Measurements from ENCODE around the gene TFEB.

The TFEB gene

GRCh38 chr6:41732591-41733359 is 2.6 kb downstream of the TFEB start:
- TF ChIP-seq, protein P1, sequence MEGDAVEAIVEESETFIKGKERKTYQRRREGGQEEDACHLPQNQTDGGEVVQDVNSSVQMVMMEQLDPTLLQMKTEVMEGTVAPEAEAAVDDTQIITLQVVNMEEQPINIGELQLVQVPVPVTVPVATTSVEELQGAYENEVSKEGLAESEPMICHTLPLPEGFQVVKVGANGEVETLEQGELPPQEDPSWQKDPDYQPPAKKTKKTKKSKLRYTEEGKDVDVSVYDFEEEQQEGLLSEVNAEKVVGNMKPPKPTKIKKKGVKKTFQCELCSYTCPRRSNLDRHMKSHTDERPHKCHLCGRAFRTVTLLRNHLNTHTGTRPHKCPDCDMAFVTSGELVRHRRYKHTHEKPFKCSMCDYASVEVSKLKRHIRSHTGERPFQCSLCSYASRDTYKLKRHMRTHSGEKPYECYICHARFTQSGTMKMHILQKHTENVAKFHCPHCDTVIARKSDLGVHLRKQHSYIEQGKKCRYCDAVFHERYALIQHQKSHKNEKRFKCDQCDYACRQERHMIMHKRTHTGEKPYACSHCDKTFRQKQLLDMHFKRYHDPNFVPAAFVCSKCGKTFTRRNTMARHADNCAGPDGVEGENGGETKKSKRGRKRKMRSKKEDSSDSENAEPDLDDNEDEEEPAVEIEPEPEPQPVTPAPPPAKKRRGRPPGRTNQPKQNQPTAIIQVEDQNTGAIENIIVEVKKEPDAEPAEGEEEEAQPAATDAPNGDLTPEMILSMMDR (IDR thresholded peaks at IDR 0.05; ENCODE audit: insufficient read depth, low read depth, low read length, missing control alignments): no peak
- peak overlapping the region; percentile 83 for H3K4me3 ChIP-seq (ENCODE audit: low read depth, low read length)
- DNase-seq (ENCODE audit: low read depth): peak; percentile 90

DNA sequence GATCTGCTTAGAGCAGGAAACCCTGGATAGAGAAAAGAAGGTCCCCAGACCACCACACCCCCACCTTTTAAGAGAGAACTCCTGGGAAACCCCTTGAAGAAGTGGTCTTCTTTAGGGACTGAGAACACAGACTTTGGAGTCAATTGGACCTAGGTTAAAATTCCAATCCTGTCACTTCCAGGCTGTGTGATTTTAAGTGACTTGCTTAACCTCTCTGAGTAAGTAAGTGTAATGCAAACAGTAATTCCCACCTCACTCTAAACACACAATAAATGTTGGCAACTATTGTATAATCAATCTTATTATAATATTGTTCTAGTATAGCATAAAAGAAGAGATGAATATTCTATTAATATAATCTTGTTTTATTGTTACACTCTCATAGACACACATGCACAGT is 3.3 kb downstream of the TFEB start:
- TF ChIP-seq, protein P1 (IDR thresholded peaks at IDR 0.05; ENCODE audit: insufficient read depth, low read depth, low read length, missing control alignments): no peak
- no peak for DNase-seq (ENCODE audit: low read depth)
- H3K4me3 ChIP-seq (ENCODE audit: low read depth, low read length): peak overlapping the region; percentile 83

- peak overlapping the region; percentile 83 for H3K4me3 ChIP-seq (ENCODE audit: low read depth, low read length)
- TF ChIP-seq, protein P1 (IDR thresholded peaks at IDR 0.05; ENCODE audit: insufficient read depth, low read depth, low read length, missing control alignments): no peak
- DNase-seq (ENCODE audit: low read depth): no peak
Measured at GRCh38 chr6:41731561-41732086, 3.8 kb downstream of the TFEB start.

DNA sequence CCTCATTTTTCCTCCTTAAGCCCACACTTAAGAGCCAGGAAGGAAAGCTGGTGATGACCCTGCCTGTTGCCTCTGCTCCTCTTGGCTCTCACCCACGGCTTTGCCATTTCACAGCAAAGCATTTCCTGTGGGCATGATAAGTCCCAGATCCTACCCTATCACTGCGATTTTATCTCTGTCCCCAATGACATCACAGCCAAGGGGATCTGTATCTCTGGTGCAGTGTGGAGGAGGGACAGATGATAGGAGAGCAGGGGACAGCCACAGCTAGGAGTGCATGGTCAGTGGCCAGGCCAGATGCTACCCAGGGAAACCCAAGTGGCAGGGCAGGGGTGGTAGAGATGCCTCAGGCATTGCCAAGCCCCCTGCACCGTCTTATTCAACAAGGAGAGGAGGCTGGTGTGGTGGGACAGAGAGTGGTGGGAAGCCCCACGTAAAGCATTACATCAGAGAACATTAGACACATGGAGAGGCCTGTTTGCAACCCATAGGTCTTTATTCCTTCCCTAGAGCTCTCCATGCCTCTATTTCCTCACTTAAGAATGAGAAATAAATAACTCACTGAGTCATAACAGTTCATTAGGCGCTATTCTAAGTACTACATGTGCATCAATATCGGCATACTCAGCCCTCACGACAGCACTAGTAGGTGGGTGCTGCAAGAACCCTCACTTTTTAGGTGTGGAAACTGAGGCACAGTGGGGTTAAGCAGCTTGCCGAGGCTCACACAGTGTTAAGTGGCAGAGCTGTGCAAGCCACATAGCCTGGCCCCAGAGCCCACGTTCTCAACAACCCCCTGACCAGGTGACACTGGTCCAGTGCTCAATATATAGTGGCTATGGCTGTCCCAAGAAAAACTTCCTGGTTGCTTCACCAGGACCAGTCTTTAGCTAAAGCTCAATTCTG is 4.6 kb downstream of the TFEB start:
- peak overlapping the region; percentile 83 for H3K4me3 ChIP-seq (ENCODE audit: low read depth, low read length)
- TF ChIP-seq, protein P1 (IDR thresholded peaks at IDR 0.05; ENCODE audit: insufficient read depth, low read depth, low read length, missing control alignments): no peak
- DNase-seq (ENCODE audit: low read depth): no peak

GRCh38 chr6:41729624-41730023 is 5.8 kb downstream of the TFEB start:
- TF ChIP-seq, protein P1 (IDR thresholded peaks at IDR 0.05; ENCODE audit: insufficient read depth, low read depth, low read length, missing control alignments): no peak
- peak overlapping the region; percentile 83 for H3K4me3 ChIP-seq (ENCODE audit: low read depth, low read length)
- no peak for DNase-seq (ENCODE audit: low read depth)

- TF ChIP-seq, protein P1 (IDR thresholded peaks at IDR 0.05; ENCODE audit: insufficient read depth, low read depth, low read length, missing control alignments): no peak
- peak overlapping the region; percentile 83 for H3K4me3 ChIP-seq (ENCODE audit: low read depth, low read length)
- DNase-seq (ENCODE audit: low read depth): no peak
Measured at GRCh38 chr6:41728954-41729353, 6.5 kb downstream of the TFEB start.
